Muscle layer of duodenum (tissue), 2 donors: ENCODE data around the gene CPM.

Source experiments
- H3K27ac ChIP-seq: one replicate; pipeline ENCODE4 v1.7.0; 2013; ENCODE audit warnings: mild to moderate bottlenecking, low read length
- H3K27me3 ChIP-seq: one replicate; pipeline ENCODE4 v1.7.0; 2013; ENCODE audit warnings: low read depth, mild to moderate bottlenecking, control low read depth, low read length
- H3K36me3 ChIP-seq, 2 donors: one replicate each; pipeline ENCODE4 v1.7.0; 2013; ENCODE audit warnings: low read length in 2 of 2, control low read depth in 1 of 2, mild to moderate bottlenecking in 1 of 2; ENCODE audit not compliant: insufficient read depth in 2 of 2, control insufficient read depth in 1 of 2
- H3K4me1 ChIP-seq, 2 donors: one replicate each; pipeline ENCODE4 v1.7.0; 2013; ENCODE audit warnings: low read length in 2 of 2, mild to moderate bottlenecking in 2 of 2, control low read depth in 1 of 2, moderate library complexity in 1 of 2; ENCODE audit not compliant: insufficient read depth in 2 of 2, control insufficient read depth in 1 of 2
- H3K4me3 ChIP-seq, 2 donors: one replicate each; pipeline ENCODE4 v1.7.0; 2013; ENCODE audit warnings: low read length in 2 of 2, low read depth in 1 of 2, mild to moderate bottlenecking in 1 of 2
- H3K9me3 ChIP-seq, 2 donors: one replicate each; pipeline ENCODE4 v1.7.0; 2013; ENCODE audit warnings: low read length in 2 of 2, control low read depth in 1 of 2, mild to moderate bottlenecking in 1 of 2; ENCODE audit not compliant: control insufficient read depth in 1 of 2
- donor health status: healthy.

The CPM gene

GRCh38 chr12:68832504-68832867 lies 100.5 kb downstream of the CPM start:
- peaks cover 38 to 40% of the 10 kb centered on the region in 2 donors for H3K36me3 ChIP-seq
- no peaks in the 10 kb centered on the region for H3K27me3 ChIP-seq
- H3K9me3 ChIP-seq: no peaks in the 10 kb centered on the region
- H3K4me3 ChIP-seq: no peak overlapping the region
- no peak overlapping the region for H3K27ac ChIP-seq
- H3K4me1 ChIP-seq: peaks cover 0 to 5% of the 10 kb centered on the region in 2 donors

- peaks cover 35 to 40% of the 10 kb centered on the region in 2 donors for H3K36me3 ChIP-seq
- H3K4me3 ChIP-seq: no peak overlapping the region
These were observed 101.0 kb downstream of the CPM start for GRCh38 chr12:68831751-68832503.

GRCh38 chr12:68831272-68831671 lies 101.7 kb downstream of the CPM start:
- Histone ChIP-seq H3K9me3 (no peaks in the 10 kb centered on the region), H3K27ac (no peak overlapping the region), H3K4me3 (no peak overlapping the region), H3K27me3 (no peaks in the 10 kb centered on the region), H3K4me1 (peaks cover 0 to 5% of the 10 kb centered on the region in 2 donors), H3K36me3 (peaks cover 30 to 47% of the 10 kb centered on the region in 2 donors)

More at GRCh38 chr12:68831751-68832503, 101.0 kb downstream of the CPM start:
- H3K27ac ChIP-seq: no peak overlapping the region
- H3K4me1 ChIP-seq: peaks cover 0 to 5% of the 10 kb centered on the region in 2 donors
- H3K9me3 ChIP-seq: no peaks in the 10 kb centered on the region
- H3K27me3 ChIP-seq: no peaks in the 10 kb centered on the region

GRCh38 chr12:68828672-68829068 lies 104.3 kb downstream of the CPM start:
- Histone ChIP-seq H3K36me3 (peaks cover 43 to 71% of the 10 kb centered on the region in 2 donors), H3K9me3 (no peaks in the 10 kb centered on the region), H3K27ac (no peak overlapping the region), H3K27me3 (no peaks in the 10 kb centered on the region), H3K4me3 (no peak overlapping the region), H3K4me1 (peaks cover 0 to 5% of the 10 kb centered on the region in 2 donors)

- Histone ChIP-seq H3K27ac (no peak overlapping the region), H3K4me3 (no peak overlapping the region), H3K36me3 (peaks cover 48 to 72% of the 10 kb centered on the region in 2 donors), H3K27me3 (no peaks in the 10 kb centered on the region), H3K4me1 (peaks cover 0 to 5% of the 10 kb centered on the region in 2 donors), H3K9me3 (no peaks in the 10 kb centered on the region)
These were observed 104.9 kb downstream of the CPM start for GRCh38 chr12:68827895-68828671.

- Histone ChIP-seq H3K36me3 (peaks cover 54 to 66% of the 10 kb centered on the region in 2 donors), H3K27ac (no peak overlapping the region), H3K4me1 (peaks cover 0 to 4% of the 10 kb centered on the region in 2 donors), H3K9me3 (no peaks in the 10 kb centered on the region), H3K4me3 (no peak overlapping the region), H3K27me3 (no peaks in the 10 kb centered on the region)
These were observed 107.3 kb downstream of the CPM start for GRCh38 chr12:68825569-68826217.

GRCh38 chr12:68824597-68825250 lies 108.2 kb downstream of the CPM start:
- Histone ChIP-seq H3K4me1 (peaks cover 0 to 4% of the 10 kb centered on the region in 2 donors), H3K27ac (no peak overlapping the region), H3K4me3 (no peak overlapping the region), H3K27me3 (no peaks in the 10 kb centered on the region), H3K9me3 (no peaks in the 10 kb centered on the region), H3K36me3 (peaks cover 61 to 70% of the 10 kb centered on the region in 2 donors)

- H3K36me3 ChIP-seq: peaks cover 62 to 70% of the 10 kb centered on the region in 2 donors
- no peak overlapping the region for H3K27ac ChIP-seq
- no peaks in the 10 kb centered on the region for H3K27me3 ChIP-seq
- H3K9me3 ChIP-seq: no peaks in the 10 kb centered on the region
- H3K4me1 ChIP-seq: peaks cover 0 to 4% of the 10 kb centered on the region in 2 donors
- no peak overlapping the region for H3K4me3 ChIP-seq
These were observed 108.8 kb downstream of the CPM start for GRCh38 chr12:68824131-68824530.

GRCh38 chr12:68823696-68824095 lies 109.3 kb downstream of the CPM start:
- Histone ChIP-seq H3K27ac (no peak overlapping the region), H3K9me3 (no peaks in the 10 kb centered on the region), H3K27me3 (no peaks in the 10 kb centered on the region), H3K36me3 (peaks cover 57 to 70% of the 10 kb centered on the region in 2 donors), H3K4me3 (no peak overlapping the region), H3K4me1 (peaks cover 0 to 4% of the 10 kb centered on the region in 2 donors)

- H3K27ac ChIP-seq: no peak overlapping the region
- peaks cover 57 to 64% of the 10 kb centered on the region in 2 donors for H3K36me3 ChIP-seq
- H3K9me3 ChIP-seq: no peaks in the 10 kb centered on the region
- peaks cover 0 to 4% of the 10 kb centered on the region in 2 donors for H3K4me1 ChIP-seq
- no peak overlapping the region for H3K4me3 ChIP-seq
- no peaks in the 10 kb centered on the region for H3K27me3 ChIP-seq
These were observed 111.4 kb downstream of the CPM start for GRCh38 chr12:68821357-68822188.
